GM18873 (cell line): ENCODE results near the gene CTU2.

Experiments used
- ATAC-seq: cut with Tn5 transposase; IDR thresholded peaks from one replicate; pipeline ENCODE4 v1.9.1; 2021; ENCODE audit warnings: mild to moderate bottlenecking, moderate library complexity, moderate number of reproducible peaks; ENCODE audit not compliant: unreplicated experiment, low FRiP score

The CTU2 gene

GRCh38 chr16:88695753-88696152 is 10.6 kb upstream of the CTU2 start:
- ATAC-seq: no peak

GRCh38 chr16:88696441-88696840 is 9.9 kb upstream of the CTU2 start:
- ATAC-seq: no peak

- ATAC-seq: no peak
These were observed 9.0 kb upstream of the CTU2 start for GRCh38 chr16:88697116-88697830.

GRCh38 chr16:88697831-88698615 is 8.3 kb upstream of the CTU2 start:
- no peak for ATAC-seq

GRCh38 chr16:88698646-88699045 is 7.7 kb upstream of the CTU2 start:
- no peak for ATAC-seq

GRCh38 chr16:88699180-88699579 is 7.1 kb upstream of the CTU2 start:
- no peak for ATAC-seq

GRCh38 chr16:88700322-88700635 is 6.0 kb upstream of the CTU2 start:
- ATAC-seq: no peak

GRCh38 chr16:88700636-88701482 is 5.4 kb upstream of the CTU2 start:
- ATAC-seq: peak; percentile 44

- no peak for ATAC-seq
These were observed 4.5 kb upstream of the CTU2 start for GRCh38 chr16:88701581-88702370.

- no peak for ATAC-seq
These were observed 3.7 kb upstream of the CTU2 start for GRCh38 chr16:88702371-88703210.

- no peak for ATAC-seq
These were observed 2.6 kb upstream of the CTU2 start for GRCh38 chr16:88703486-88704309.

- ATAC-seq: no peak
These were observed 1.1 kb upstream of the CTU2 start for GRCh38 chr16:88705076-88705684.

- peak; percentile 4 for ATAC-seq
These were observed 488 bp upstream of the CTU2 start for GRCh38 chr16:88705801-88706228.

- ATAC-seq: no peak
These were observed 893 bp downstream of the CTU2 start for GRCh38 chr16:88706965-88707826.

- no peak for ATAC-seq
These were observed 4.3 kb downstream of the CTU2 start for GRCh38 chr16:88710556-88710955.

- no peak for ATAC-seq
These were observed 5.5 kb downstream of the CTU2 start for GRCh38 chr16:88711750-88712340.
